GM12878 (cell line): ENCODE measurements around the gene MIPOL1. TPM values are rescaled to one million over a fixed set of nuclear protein-coding genes. Genes with fewer than 3 reads are reported as not detected.
"Not testable (repeated sequence)": the region's sequence is repeated elsewhere in the genome, so short reads cannot be mapped to it uniquely, and the experiment has no call there.

Experiments used
- ATAC-seq: fragments of 200-7000 bp; cut with Tn5 transposase; 3 replicates; pipeline ENCODE4 v1.9.1; 2020; ENCODE audit warnings: mild to moderate bottlenecking, moderate library complexity
- BruUV-seq: library from RNA; stranded (reverse); fragments of 400-500 nt; replicated peaks from 2 replicates; lab custom pipeline; 2021; lab: Mats Ljungman, UMichigan
- CTCF ChIA-PET: fragments of 300-600 bp; sonication (Branson Sonifier 250); formaldehyde crosslinking; extraction: SDS; loops from one replicate; lab custom pipeline; 2021; ENCODE audit warnings: inconsistent platforms; lab: Yijun Ruan, JAX
- POLR2A ChIA-PET: fragments of 350-600 bp; formaldehyde crosslinking; extraction: SDS; loops from one replicate; lab custom pipeline; 2021; ENCODE audit warnings: inconsistent platforms; lab: Charles Lee
- RAD21 ChIA-PET: fragments of 300-600 bp; sonication (Branson Sonifier 250); formaldehyde crosslinking; loops from one replicate; lab custom pipeline; 2023; ENCODE audit warnings: antibody characterized with exemption; ENCODE audit not compliant: unreplicated experiment; lab: Charles Lee
- SMC1A ChIA-PET: fragments of 300-600 bp; sonication (Branson Sonifier 250); formaldehyde crosslinking; loops from one replicate; lab custom pipeline; 2023; ENCODE audit not compliant: unreplicated experiment, uncharacterized antibody; lab: Charles Lee
- DNase-seq: peaks from one replicate; pipeline ENCODE4 v3.0.0-alpha.2; 2011; ENCODE audit warnings: low read depth, low spot score
- FAIRE-seq: peaks from 3 replicates; lab custom pipeline; 2011; peaks lifted over from hg19 to GRCh38; lab: Jason Lieb, UNC
- H2AFZ ChIP-seq: 2 replicates; pipeline ENCODE4 v1.6.0; 2011; ENCODE audit warnings: low read depth, low read length, control low read depth; ENCODE audit not compliant: control insufficient read depth
- H3K27ac ChIP-seq: 2 replicates; pipeline ENCODE4 v1.5.1; 2011; ENCODE audit warnings: control low read depth; ENCODE audit not compliant: control insufficient read depth, insufficient read depth
- H3K27me3 ChIP-seq, 2 experiments: replicated peaks in 1 of 2; 2 replicates each; pipeline versions ENCODE4 v1.6.0 to v1.6.1; 2011; ENCODE audit warnings: low read length in 1 of 2; ENCODE audit not compliant: control insufficient read depth in 2 of 2, insufficient read depth in 2 of 2
- H3K36me3 ChIP-seq, 2 experiments: 2 replicates each; pipeline ENCODE4 v1.5.1; 2011; ENCODE audit warnings: low read length in 1 of 2; ENCODE audit not compliant: control insufficient read depth in 2 of 2, insufficient read depth in 2 of 2
- H3K4me1 ChIP-seq: 2 replicates; pipeline ENCODE4 v1.6.1; 2011; ENCODE audit warnings: mild to moderate bottlenecking, low read length, moderate library complexity, mixed read lengths; ENCODE audit not compliant: control insufficient read depth, insufficient read depth
- H3K4me2 ChIP-seq: 2 replicates; pipeline ENCODE4 v1.6.0; 2011; ENCODE audit warnings: control low read depth; ENCODE audit not compliant: control insufficient read depth, insufficient read depth
- H3K4me3 ChIP-seq: fragments of 200-600 bp; sonication (generic); 2 replicates; pipeline ENCODE4 v1.5.1; 2016
- H3K79me2 ChIP-seq: 2 replicates; pipeline ENCODE4 v1.6.0; 2011; ENCODE audit warnings: low read length; ENCODE audit not compliant: control insufficient read depth, insufficient read depth
- H3K9ac ChIP-seq: 2 replicates; pipeline ENCODE4 v1.8.0; 2011; ENCODE audit warnings: low read length, control low read depth, mixed read lengths; ENCODE audit not compliant: control insufficient read depth, insufficient read depth
- H3K9me3 ChIP-seq: replicated peaks from 3 replicates; pipeline ENCODE4 v1.5.1; 2011; ENCODE audit warnings: mild to moderate bottlenecking, low read length; ENCODE audit not compliant: control insufficient read depth, insufficient read depth
- H4K20me1 ChIP-seq: 2 replicates; pipeline ENCODE4 v1.6.0; 2011; ENCODE audit not compliant: control insufficient read depth, insufficient read depth
- FOXK2 ChIP-seq: fragments of 450-650 bp; IDR thresholded peaks from 2 replicates; pipeline ENCODE4 v1.6.1; 2017; ENCODE audit warnings: mild to moderate bottlenecking, moderate library complexity
- KAT2A ChIP-seq: conservative IDR thresholded peaks from 2 replicates; pipeline ENCODE4 v1.6.1; 2011; ENCODE audit warnings: low read depth, low read length; ENCODE audit not compliant: control insufficient read depth
- LARP7 ChIP-seq: fragments of 450-650 bp; IDR thresholded peaks from 2 replicates; pipeline ENCODE4 v1.6.1; 2017; ENCODE audit warnings: mild to moderate bottlenecking
- MEF2A ChIP-seq: IDR thresholded peaks from 2 replicates; pipeline ENCODE4 v1.6.1; 2011; ENCODE audit warnings: low read depth, mild to moderate bottlenecking, low read length, moderate library complexity; ENCODE audit not compliant: insufficient read depth
- POLR2A ChIP-seq: IDR thresholded peaks from 2 replicates; pipeline ENCODE4 v1.6.1; 2011; ENCODE audit warnings: low read depth, mild to moderate bottlenecking, low read length
- POLR2AphosphoS5 ChIP-seq: IDR thresholded peaks from 2 replicates; pipeline ENCODE4 v1.6.1; 2011; ENCODE audit warnings: mild to moderate bottlenecking, low read length, inconsistent platforms
- SREBF2 ChIP-seq: IDR thresholded peaks from 2 replicates; pipeline ENCODE4 v1.6.1; 2012; ENCODE audit warnings: mild to moderate bottlenecking, low read length
- WGBS: methylation state at CpG from one replicate; pipeline ENCODE4 v1.1.6; 2016; ENCODE audit warnings: low lambda C conversion rate; ENCODE audit not compliant: insufficient replicate concordance, insufficient coverage; ENCODE audit errors: missing lambda C conversion rate; 5-methylcytosine and 5-hydroxymethylcytosine counted together
- in situ Hi-C: fragments of 300-500 bp; cut with MboI; formaldehyde crosslinking; loops from 9 replicates; pipeline ENCODE4 v1.14.3; 2018; ENCODE audit warnings: mixed read lengths
- intact Hi-C: fragments of 100-400 bp; cut with micrococcal nuclease; formaldehyde crosslinking; loops from one replicate; pipeline ENCODE4 v1.14.2; 2022; ENCODE audit not compliant: unreplicated experiment
- polyA plus RNA-seq, 11 experiments: library from polyadenylated mRNA; depleted of rRNA in 4 of 11; unstranded in 6 of 11; stranded (reverse) in 5 of 11; fragments of >200 nt; fragmentation: Nextera tagmentation in 4 of 11; fragmentation: Illumina TruSeq in 1 of 11; extraction: Ambion mirVana in 4 of 11; extraction: Trizol in 1 of 11; gene quantifications; 1 replicate in 1 of 11; 2 replicates in 10 of 11; pipeline versions ENCODE4 v1.2.1 to v1.2.3, GENCODE V29; 2011 to 2016; ENCODE audit warnings: inconsistent platforms in 2 of 11, missing spikeins in 2 of 11, low read depth in 1 of 11
- total RNA-seq, 4 experiments: library from RNA; depleted of rRNA in 3 of 4; stranded (reverse); fragments of >200 nt in 3 of 4; fragmentation: Illumina TruSeq in 1 of 4; extraction: Trizol in 1 of 4; gene quantifications; 2 replicates each; pipeline versions ENCODE4 v1.2.1 to v1.2.3, GENCODE V29; 2013 to 2021
- TF ChIP-seq, protein P1 (sequence below): IDR thresholded peaks from 2 replicates; pipeline ENCODE4 v1.6.1; 2012; ENCODE audit warnings: low read length, inconsistent platforms

The MIPOL1 gene
- total and polyA plus RNA-seq, 10 of the 15 experiments (the other 5 are each of a cell fraction or from before 2014, with no cell fraction given) = 0.06 TPM; not detected in 9

DNA sequence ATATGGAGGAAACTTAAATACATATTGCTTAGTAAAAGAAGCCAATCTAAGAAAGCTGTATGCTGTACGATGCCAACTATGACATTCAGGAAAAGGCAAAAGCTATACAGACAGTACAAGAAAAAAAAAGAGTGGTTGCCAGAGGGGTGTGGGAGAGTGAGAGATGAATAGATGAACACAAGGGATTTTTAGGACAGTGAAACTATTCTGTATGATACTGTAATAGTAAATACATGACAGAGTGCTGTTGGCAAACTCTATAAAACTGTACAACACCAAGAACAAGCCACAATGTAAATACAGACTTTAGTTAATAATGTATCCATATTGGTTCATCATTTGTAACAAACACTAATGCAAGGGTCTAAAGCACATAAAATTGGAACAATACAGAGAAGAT is 10.9 kb upstream of the MIPOL1 start:
- Histone ChIP-seq H4K20me1 (no peaks in the 10 kb centered on the region), H3K36me3 (no peaks in the 10 kb centered on the region), H3K4me1 (no peaks in the 10 kb centered on the region), H3K4me2 (no peak overlapping the region), H3K79me2 (no peaks in the 10 kb centered on the region), H3K4me3 (no peak overlapping the region), H3K9ac (no peak overlapping the region), H2AFZ (no peak overlapping the region), H3K27ac (no peak overlapping the region), H3K9me3 (no peaks in the 10 kb centered on the region), H3K27me3 (no peaks in the 10 kb centered on the region)
- DNase-seq = no peak
- no peak for ATAC-seq
- SMC1A ChIA-PET = no interaction called here
- WGBS = 28% methylated on average over 1 of the region's 1 CpG
- no peak for TF ChIP-seq LARP7
- TF ChIP-seq SREBF2 = no peak
- TF ChIP-seq MEF2A = no peak
- no peak for TF ChIP-seq FOXK2
- TF ChIP-seq POLR2AphosphoS5 = no peak
- no peak for TF ChIP-seq KAT2A
- POLR2A ChIA-PET = no interaction called here
- in situ Hi-C loops = no loop called here
- CTCF ChIA-PET = interaction anchor here (0.6 kb wide), 1 partner anchor 720 kb away, joined by 4 read pairs; no protein-coding TSS in a partner anchor
- RAD21 ChIA-PET = no interaction called here
- FAIRE-seq = no peak
- intact Hi-C loops = no loop called here
- BruUV-seq = no TSS peak

DNA sequence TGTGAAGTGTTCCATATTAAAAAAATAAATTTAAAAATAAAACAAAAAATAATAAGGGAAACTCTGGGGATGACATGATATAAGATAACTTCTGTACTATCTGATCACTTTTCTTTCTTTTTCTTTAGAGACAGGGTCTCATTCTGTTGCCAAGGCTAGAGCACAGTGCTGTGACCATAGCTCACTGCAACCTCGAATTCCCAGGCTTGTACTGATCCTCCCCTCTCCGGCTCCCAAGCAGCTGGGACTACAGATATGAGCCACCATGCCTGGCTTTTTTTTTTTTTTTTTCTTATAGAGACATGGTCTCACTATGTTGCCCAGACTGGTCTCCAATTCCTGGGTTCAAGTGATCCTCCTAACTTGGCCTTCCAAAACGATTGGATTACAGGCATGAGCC is 10.4 kb upstream of the MIPOL1 start:
- no peak for FAIRE-seq
- no peaks in the 10 kb centered on the region for H4K20me1 ChIP-seq
- DNase-seq = no peak
- H3K79me2 ChIP-seq = no peaks in the 10 kb centered on the region
- no peaks in the 10 kb centered on the region for H3K9me3 ChIP-seq
- in situ Hi-C loops = no loop called here
- H3K4me1 ChIP-seq = no peaks in the 10 kb centered on the region
- 0% methylated on average over 3 of the region's 3 CpGs for WGBS
- intact Hi-C loops = no loop called here
- POLR2A ChIA-PET = no interaction called here
- CTCF ChIA-PET = interaction anchor here (0.6 kb wide), 1 partner anchor 719 kb away, joined by 4 read pairs; no protein-coding TSS in a partner anchor
- RAD21 ChIA-PET = no interaction called here
- H3K27ac ChIP-seq = no peak overlapping the region
- H3K4me3 ChIP-seq = no peak overlapping the region
- no peaks in the 10 kb centered on the region for H3K36me3 ChIP-seq
- ATAC-seq = no peak
- H2AFZ ChIP-seq = no peak overlapping the region
- SMC1A ChIA-PET = interaction anchor here (0.5 kb wide), 1 partner anchor 1312 kb away, joined by 3 read pairs; no protein-coding TSS in a partner anchor
- H3K9ac ChIP-seq = no peak overlapping the region
- H3K27me3 ChIP-seq = no peaks in the 10 kb centered on the region
- TF ChIP-seq, protein P1, sequence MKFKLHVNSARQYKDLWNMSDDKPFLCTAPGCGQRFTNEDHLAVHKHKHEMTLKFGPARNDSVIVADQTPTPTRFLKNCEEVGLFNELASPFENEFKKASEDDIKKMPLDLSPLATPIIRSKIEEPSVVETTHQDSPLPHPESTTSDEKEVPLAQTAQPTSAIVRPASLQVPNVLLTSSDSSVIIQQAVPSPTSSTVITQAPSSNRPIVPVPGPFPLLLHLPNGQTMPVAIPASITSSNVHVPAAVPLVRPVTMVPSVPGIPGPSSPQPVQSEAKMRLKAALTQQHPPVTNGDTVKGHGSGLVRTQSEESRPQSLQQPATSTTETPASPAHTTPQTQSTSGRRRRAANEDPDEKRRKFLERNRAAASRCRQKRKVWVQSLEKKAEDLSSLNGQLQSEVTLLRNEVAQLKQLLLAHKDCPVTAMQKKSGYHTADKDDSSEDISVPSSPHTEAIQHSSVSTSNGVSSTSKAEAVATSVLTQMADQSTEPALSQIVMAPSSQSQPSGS = no peak
- no peak for TF ChIP-seq POLR2A
- BruUV-seq = no TSS peak
- H3K4me2 ChIP-seq = no peak overlapping the region

DNA sequence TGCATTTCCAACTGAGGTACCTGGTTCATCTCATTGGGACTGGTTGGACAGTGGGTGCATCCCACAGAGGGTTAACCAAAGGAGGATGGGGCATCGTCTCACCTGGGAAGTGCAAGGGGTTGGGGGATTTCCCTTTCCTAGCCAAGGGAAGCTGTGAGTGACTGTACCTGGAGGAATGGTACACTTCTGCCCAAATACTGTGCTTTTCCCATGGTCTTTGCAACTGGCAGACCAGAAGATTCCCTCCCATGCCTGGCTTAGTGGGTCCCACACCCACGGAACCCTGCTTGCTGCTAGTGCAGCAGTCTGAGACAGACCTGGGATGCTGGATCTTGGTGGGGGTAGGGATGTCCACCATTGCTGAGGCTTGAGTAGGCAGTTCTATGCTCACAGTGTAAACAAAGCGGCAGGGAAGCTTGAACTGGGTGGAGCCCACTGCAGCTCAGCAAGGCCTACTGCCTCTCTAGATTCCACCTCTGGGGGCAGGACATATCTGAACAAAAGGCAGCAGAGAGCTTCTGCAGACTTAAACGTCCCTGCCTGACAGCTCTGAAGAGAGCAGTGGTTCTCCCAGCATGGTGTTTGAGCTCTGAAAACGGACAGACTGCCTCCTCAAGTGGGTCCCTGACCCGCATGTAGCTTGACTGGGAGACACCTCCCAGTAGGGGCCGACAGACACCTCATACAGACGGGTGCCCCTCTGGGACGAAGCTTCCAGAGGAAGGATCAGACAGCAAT is 9.7 kb upstream of the MIPOL1 start:
- H3K4me2 ChIP-seq, DNase-seq, H2AFZ ChIP-seq, H4K20me1 ChIP-seq, intact Hi-C loops, H3K4me1 ChIP-seq, H3K9ac ChIP-seq, in situ Hi-C loops, H3K79me2 ChIP-seq, H3K27me3 ChIP-seq, RAD21 ChIA-PET, POLR2A ChIA-PET, FAIRE-seq, H3K36me3 ChIP-seq, ATAC-seq, BruUV-seq, H3K4me3 ChIP-seq, CTCF ChIA-PET, H3K9me3 ChIP-seq, H3K27ac ChIP-seq: not testable (repeated sequence)
- SMC1A ChIA-PET = interaction anchor here (0.5 kb wide), 1 partner anchor 1312 kb away, joined by 3 read pairs; no protein-coding TSS in a partner anchor
- WGBS = 15% methylated on average over 9 of the region's 9 CpGs
